Common myeloid progenitor, CD34-positive (primary cell): ENCODE data around the gene OR9A2. TPM values are rescaled to one million over a fixed set of nuclear protein-coding genes. Genes with fewer than 3 reads are reported as not detected.

ENCODE experiments used
- CTCF ChIA-PET: fragments of 350-600 bp; sonication (Branson Sonifier 250); formaldehyde crosslinking; loops from one replicate; lab custom pipeline; 2021; ENCODE audit warnings: antibody characterized with exemption; lab: Charles Lee
- POLR2A ChIA-PET: fragments of 350-600 bp; sonication (Branson Sonifier 250); formaldehyde crosslinking; loops from one replicate; lab custom pipeline; 2021; ENCODE audit warnings: antibody characterized with exemption; lab: Charles Lee
- DNase-seq, 3 donors: peaks; one replicate each; pipeline versions ENCODE4 v3.0.0 to v3.0.0-alpha.2; 2013
- H3K27ac ChIP-seq, 2 experiments: 1 replicate in 1 of 2; 2 replicates in 1 of 2; pipeline ENCODE4 v1.7.0; 2013; ENCODE audit warnings: inconsistent platforms in 2 of 2, low read length in 2 of 2, mild to moderate bottlenecking in 2 of 2, low read depth in 1 of 2, moderate library complexity in 1 of 2; ENCODE audit not compliant: severe bottlenecking in 2 of 2, insufficient read depth in 1 of 2, poor library complexity in 1 of 2
- H3K27me3 ChIP-seq, 5 experiments: replicated peaks in 2 of 5; 1 replicate in 3 of 5; 2 replicates in 2 of 5; pipeline versions ENCODE4 v1.6.1 to v1.7.0; 2013; ENCODE audit warnings: low read length in 4 of 5, mild to moderate bottlenecking in 2 of 5, moderate library complexity in 2 of 5, inconsistent platforms in 1 of 5; ENCODE audit not compliant: insufficient read depth in 5 of 5, control insufficient read depth in 4 of 5
- H3K36me3 ChIP-seq, 4 experiments: 1 replicate in 2 of 4; 2 replicates in 2 of 4; pipeline versions ENCODE4 v1.6.1 to v1.7.0; 2013; ENCODE audit warnings: low read length in 3 of 4, control low read depth in 1 of 4, mild to moderate bottlenecking in 1 of 4; ENCODE audit not compliant: control insufficient read depth in 4 of 4, insufficient read depth in 4 of 4
- H3K4me1 ChIP-seq, 4 experiments: 1 replicate in 3 of 4; 2 replicates in 1 of 4; pipeline versions ENCODE4 v1.6.1 to v1.7.1; 2013; ENCODE audit warnings: low read length in 3 of 4, mild to moderate bottlenecking in 3 of 4, control low read depth in 1 of 4, inconsistent platforms in 1 of 4, moderate library complexity in 1 of 4; ENCODE audit not compliant: control insufficient read depth in 4 of 4, insufficient read depth in 4 of 4; ENCODE audit errors: control extremely low read depth in 1 of 4
- H3K4me3 ChIP-seq, 7 experiments: 1 replicate in 4 of 7; 2 replicates in 3 of 7; pipeline versions ENCODE4 v1.5.1 to v1.7.0; 2013; ENCODE audit warnings: mild to moderate bottlenecking in 7 of 7, low read length in 6 of 7, moderate library complexity in 6 of 7, inconsistent platforms in 2 of 7, low read depth in 2 of 7, control low read depth in 1 of 7; ENCODE audit not compliant: insufficient read depth in 4 of 7, control insufficient read depth in 1 of 7; ENCODE audit errors: extremely low read depth in 1 of 7
- H3K9me3 ChIP-seq, 5 experiments: 1 replicate in 4 of 5; 2 replicates in 1 of 5; pipeline versions ENCODE4 v1.6.1 to v1.7.1; 2013; ENCODE audit warnings: low read length in 4 of 5, mild to moderate bottlenecking in 2 of 5, inconsistent platforms in 1 of 5, low read depth in 1 of 5, moderate library complexity in 1 of 5; ENCODE audit not compliant: control insufficient read depth in 4 of 5, insufficient read depth in 2 of 5; ENCODE audit errors: control extremely low read depth in 1 of 5
- WGBS: methylation state at CpG from one replicate; pipeline ENCODE4 v1.1.5; 2013; ENCODE audit not compliant: insufficient coverage; 5-methylcytosine and 5-hydroxymethylcytosine counted together
- polyA plus RNA-seq: library from polyadenylated mRNA; unstranded; fragments of 120-200 nt; gene quantifications from one replicate; pipeline ENCODE4 v1.2.1, GENCODE V29; 2013

OR9A2 gene, protein sequence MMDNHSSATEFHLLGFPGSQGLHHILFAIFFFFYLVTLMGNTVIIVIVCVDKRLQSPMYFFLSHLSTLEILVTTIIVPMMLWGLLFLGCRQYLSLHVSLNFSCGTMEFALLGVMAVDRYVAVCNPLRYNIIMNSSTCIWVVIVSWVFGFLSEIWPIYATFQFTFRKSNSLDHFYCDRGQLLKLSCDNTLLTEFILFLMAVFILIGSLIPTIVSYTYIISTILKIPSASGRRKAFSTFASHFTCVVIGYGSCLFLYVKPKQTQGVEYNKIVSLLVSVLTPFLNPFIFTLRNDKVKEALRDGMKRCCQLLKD
- polyA plus RNA-seq, result not detected

DNA sequence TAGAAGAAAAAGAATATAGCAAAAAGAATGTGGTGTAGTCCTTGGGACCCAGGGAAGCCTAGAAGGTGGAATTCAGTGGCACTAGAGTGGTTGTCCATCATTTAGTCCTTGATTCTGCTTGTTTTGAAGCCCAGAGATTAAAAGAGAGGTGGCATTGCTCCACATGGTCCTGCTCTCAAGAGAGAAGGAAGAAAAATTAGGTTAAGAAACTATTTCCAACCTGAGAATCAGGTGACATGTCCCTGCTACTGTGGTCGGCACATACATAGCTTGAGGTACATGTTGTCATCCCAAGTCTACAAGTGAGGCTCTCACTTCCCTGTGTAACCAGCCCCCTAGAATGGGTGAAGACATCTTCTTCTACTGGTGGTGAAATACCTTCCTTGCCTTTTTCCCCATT lies at the start of gene OR9A2:
OR9A2 (minus strand) TSS at position 101 of the 400 bp plus-strand sequence; CDS start at position 101, 0 bp downstream.
- 100% methylated on average over 1 of the region's 1 CpG for WGBS
- no peaks in the 10 kb centered on the region for H3K9me3 ChIP-seq
- ChIA-PET CTCF (interaction anchor here (1.0 to 1.9 kb wide), 2 partner anchors 17 to 23 kb away, joined by 3 to 5 read pairs; no protein-coding TSS in a partner anchor), POLR2A (no interaction called here)
- H3K27ac ChIP-seq, result no peak within 1 kb of the TSS
- peaks cover 0 to 13% (median 3%) of the 10 kb centered on the region in 4 experiments for H3K4me1 ChIP-seq
- no peak within 1 kb of the TSS for H3K4me3 ChIP-seq
- peaks cover 0 to 2% (median 0%) of the 10 kb centered on the region in 5 experiments for H3K27me3 ChIP-seq
- H3K36me3 ChIP-seq, result no peaks in the 10 kb centered on the region
- DNase-seq, result no peak

DNA sequence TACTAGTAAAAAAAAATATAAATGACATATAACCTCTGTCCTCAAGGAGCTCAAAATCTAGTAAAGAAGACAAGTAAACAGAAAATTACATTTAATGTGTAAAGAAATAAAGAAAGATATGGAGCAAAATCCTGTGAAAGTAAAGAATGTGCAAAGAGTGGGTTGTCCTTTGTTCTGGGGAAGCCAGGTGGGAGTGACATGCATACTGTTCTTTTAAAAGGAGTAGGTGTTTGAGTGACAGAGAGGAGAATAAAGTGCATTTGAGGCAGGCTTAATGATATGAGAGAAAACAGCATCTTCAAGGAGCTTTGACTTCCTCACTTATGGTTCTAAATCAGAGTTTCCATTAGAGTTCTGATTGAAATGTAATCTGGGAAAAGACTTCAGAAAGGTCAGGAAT lies 47.2 kb upstream of the OR9A2 start:
- Histone ChIP-seq H3K36me3 (no peaks in the 10 kb centered on the region), H3K27ac (no peak overlapping the region), H3K27me3 (peaks cover 0 to 4% (median 0%) of the 10 kb centered on the region in 5 experiments), H3K4me3 (no peak overlapping the region), H3K4me1 (no peaks in the 10 kb centered on the region), H3K9me3 (peaks cover 0 to 4% (median 0%) of the 10 kb centered on the region in 5 experiments)
- ChIA-PET POLR2A (no interaction called here), CTCF (no interaction called here)
- no peak for DNase-seq

DNA sequence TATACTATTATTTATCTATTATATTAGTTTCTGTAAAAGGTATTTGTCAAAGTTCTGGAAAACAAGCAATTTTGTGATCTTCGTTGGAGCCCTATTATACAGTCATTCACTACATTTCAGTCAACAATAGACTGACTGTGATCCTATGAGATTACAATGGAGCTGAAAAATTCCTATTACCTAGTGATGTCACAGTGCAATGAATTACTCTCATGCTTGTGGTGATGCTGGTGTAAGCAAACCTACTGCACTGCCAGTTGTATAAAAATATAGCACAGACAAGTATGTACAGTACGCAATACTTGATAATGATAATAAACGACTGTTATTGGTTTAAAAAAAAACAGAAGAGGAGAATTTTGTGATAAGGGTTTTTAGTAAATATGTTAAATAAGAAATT lies 46.6 kb upstream of the OR9A2 start:
- WGBS, result no CpG with 5 or more reads among the region's 3 CpGs
- Histone ChIP-seq H3K4me3 (no peak overlapping the region), H3K9me3 (peaks cover 0 to 4% (median 0%) of the 10 kb centered on the region in 5 experiments), H3K27me3 (peaks cover 0 to 4% (median 0%) of the 10 kb centered on the region in 5 experiments), H3K27ac (no peak overlapping the region), H3K36me3 (no peaks in the 10 kb centered on the region), H3K4me1 (no peaks in the 10 kb centered on the region)
- ChIA-PET POLR2A (no interaction called here), CTCF (no interaction called here)
- DNase-seq, result no peak

DNA sequence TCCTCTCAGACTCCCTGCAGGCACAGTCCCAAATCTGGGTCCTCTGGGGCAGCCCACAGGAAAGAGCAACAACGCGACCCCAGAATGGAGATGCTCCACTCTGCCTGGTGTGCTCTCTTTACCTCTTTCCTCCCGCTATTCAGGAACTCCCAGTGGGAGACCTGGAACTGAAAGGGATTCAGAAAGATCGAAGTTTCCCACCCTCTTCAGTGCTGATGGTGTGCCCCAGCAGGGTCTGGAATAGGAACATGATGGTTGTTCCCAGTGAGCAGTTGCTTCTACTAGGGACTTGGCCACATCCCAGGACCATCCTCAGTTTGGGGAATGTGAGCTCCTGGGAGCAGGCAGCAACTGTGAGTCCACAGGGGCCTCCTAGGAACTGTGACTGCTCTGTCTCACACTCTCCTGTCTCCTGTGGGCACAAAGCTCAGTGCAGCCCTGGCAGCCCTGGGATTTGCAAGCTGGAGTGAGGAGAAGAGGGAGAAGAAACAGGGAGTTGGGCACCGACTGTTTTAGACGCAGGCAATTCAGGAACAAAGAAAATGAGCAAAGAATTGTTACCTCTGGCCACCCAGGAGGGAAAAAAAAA lies 43.1 kb upstream of the OR9A2 start:
- no peak overlapping the region for H3K4me3 ChIP-seq
- ChIA-PET POLR2A (no interaction called here), CTCF (no interaction called here)
- no peaks in the 10 kb centered on the region for H3K4me1 ChIP-seq
- no peak overlapping the region for H3K27ac ChIP-seq
- H3K27me3 ChIP-seq, result peaks cover 0 to 2% (median 0%) of the 10 kb centered on the region in 5 experiments
- no peaks in the 10 kb centered on the region for H3K9me3 ChIP-seq
- no peak for DNase-seq
- H3K36me3 ChIP-seq, result no peaks in the 10 kb centered on the region
- 78% methylated on average over 4 of the region's 6 CpGs for WGBS

DNA sequence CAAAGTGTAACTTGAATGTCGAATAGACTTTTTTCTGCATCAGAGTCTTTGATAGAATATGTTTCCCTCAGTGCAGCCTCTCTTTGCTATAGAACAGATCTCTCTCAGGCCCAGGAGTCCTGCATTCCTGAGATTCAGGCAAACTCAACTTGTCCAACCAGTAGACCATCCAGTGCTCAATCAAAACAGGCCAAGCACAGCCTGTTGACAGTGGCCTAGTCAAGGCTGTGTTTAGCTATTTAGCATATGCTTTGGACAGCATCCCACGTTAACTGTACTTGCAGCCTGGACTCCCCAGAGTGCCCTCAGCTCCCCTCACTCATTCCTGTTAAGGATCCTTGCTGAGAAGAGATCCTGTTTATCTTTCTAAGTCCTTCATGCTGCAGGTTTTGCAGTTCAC lies 41.5 kb upstream of the OR9A2 start:
- DNase-seq, result no peak
- Histone ChIP-seq H3K4me1 (no peaks in the 10 kb centered on the region), H3K27me3 (peaks cover 0 to 2% (median 0%) of the 10 kb centered on the region in 5 experiments), H3K27ac (no peak overlapping the region), H3K9me3 (no peaks in the 10 kb centered on the region), H3K36me3 (no peaks in the 10 kb centered on the region), H3K4me3 (no peak overlapping the region)
- POLR2A ChIA-PET, result no interaction called here
- WGBS, result 100% methylated on average over 1 of the region's 2 CpGs
- CTCF ChIA-PET, result no interaction called here

DNA sequence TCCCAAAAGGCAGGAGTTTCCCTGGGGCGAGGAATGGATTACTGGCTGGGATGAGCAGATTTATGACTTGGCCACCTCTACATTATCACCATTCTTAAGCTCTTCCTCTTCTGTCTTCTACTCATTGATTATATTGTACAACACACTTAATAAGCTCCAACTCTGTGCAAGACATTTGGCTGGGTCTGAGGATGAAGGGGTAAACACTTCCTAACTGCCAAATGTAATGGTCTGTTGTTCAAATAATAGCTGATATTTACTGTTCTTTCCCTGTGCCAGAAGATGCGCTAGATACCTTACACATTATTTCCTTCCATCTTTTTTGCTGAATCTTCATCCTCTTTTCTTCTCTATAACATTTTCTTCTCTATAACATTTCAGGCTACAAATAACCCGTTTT lies 36.8 kb upstream of the OR9A2 start:
- Histone ChIP-seq H3K4me1 (no peaks in the 10 kb centered on the region), H3K27me3 (no peaks in the 10 kb centered on the region), H3K9me3 (peaks cover 0 to 5% (median 0%) of the 10 kb centered on the region in 5 experiments), H3K27ac (no peak overlapping the region), H3K4me3 (no peak overlapping the region), H3K36me3 (no peaks in the 10 kb centered on the region)
- no peak for DNase-seq
- 93% methylated on average over 2 of the region's 3 CpGs for WGBS
- POLR2A ChIA-PET, result no interaction called here
- CTCF ChIA-PET, result no interaction called here

DNA sequence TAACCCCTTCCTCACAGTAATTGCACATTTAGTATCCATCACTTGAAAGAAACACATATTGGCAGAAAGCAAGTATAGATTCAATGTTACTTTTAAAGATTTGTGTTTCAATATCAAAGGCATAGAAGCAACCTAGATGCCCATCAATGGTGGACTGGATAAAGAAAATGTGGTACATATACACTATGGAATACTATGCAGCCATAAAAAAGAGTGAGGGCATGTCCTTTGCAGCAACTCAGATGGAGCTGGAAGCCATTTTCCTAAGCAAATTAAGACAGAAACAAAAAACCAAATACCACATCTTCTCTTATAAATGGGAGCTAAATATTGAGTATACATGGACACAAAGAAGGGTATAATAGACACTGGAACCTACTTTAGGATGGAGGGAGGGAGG lies 28.8 kb upstream of the OR9A2 start:
- Histone ChIP-seq H3K4me3 (no peak overlapping the region), H3K27me3 (no peaks in the 10 kb centered on the region), H3K36me3 (no peaks in the 10 kb centered on the region), H3K9me3 (peaks cover 0 to 2% (median 0%) of the 10 kb centered on the region in 5 experiments), H3K27ac (no peak overlapping the region), H3K4me1 (no peaks in the 10 kb centered on the region)
- POLR2A ChIA-PET, result no interaction called here
- CTCF ChIA-PET, result no interaction called here
- DNase-seq, result no peak
